Measurements from ENCODE around the gene LCN15. TPM values are rescaled to one million over a fixed set of nuclear protein-coding genes. Genes with fewer than 3 reads are reported as not detected.
"Not testable (repeated sequence)": the region's sequence is repeated elsewhere in the genome, so short reads cannot be mapped to it uniquely, and the experiment has no call there.

The LCN15 gene
- total and polyA plus RNA-seq, 8 donors: 0.06 to 0.18 (median 0.07) TPM; not detected in 3

DNA sequence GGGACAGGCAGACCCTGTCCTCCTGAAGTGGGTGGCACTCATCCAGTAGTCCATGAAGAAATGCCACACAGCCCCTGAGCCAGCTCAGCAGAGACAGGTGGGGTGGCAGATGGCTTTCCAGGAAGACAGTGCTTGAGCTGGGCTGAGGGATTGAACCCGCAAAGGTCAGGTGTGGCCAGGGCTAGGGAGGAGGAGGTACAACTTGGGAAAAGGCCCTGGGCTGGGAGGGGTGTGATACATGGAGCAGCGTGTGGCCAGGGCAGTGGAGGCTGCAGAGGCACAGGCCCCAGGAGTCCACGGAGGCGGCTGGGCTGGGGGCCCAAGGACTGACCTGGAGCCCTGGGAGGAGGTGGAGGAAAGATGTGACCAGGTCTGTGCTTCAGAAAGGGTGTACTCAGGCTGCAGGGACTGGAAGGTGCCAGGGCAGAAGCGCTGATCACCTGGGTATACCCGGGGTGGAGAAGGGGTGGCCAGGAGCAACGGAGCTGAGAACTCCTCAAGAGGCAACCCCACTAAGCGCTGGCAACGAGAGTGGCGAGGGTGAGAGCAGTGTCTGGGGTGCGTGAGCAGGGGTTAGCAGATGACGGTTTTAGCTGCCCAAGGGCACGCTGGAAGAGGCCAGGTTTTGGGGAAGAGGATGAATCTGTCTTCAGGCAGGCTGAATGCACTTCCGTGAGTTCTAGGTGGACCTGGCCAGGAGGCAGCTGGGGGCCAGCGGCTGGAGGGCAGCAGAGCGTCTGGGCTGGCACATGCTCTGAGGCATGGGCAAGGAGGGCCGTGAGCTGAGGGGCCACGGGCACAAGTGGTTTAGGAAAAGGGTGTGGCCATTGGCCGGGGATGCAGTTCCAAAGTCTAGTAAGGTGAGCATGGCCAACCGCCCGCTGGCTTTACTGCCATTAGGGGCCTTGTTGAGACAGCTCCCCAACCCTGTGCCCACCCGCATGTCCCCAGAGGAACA lies 39.5 kb upstream of the LCN15 start:
- intact Hi-C loops (cut with DNase I): no loop called here

DNA sequence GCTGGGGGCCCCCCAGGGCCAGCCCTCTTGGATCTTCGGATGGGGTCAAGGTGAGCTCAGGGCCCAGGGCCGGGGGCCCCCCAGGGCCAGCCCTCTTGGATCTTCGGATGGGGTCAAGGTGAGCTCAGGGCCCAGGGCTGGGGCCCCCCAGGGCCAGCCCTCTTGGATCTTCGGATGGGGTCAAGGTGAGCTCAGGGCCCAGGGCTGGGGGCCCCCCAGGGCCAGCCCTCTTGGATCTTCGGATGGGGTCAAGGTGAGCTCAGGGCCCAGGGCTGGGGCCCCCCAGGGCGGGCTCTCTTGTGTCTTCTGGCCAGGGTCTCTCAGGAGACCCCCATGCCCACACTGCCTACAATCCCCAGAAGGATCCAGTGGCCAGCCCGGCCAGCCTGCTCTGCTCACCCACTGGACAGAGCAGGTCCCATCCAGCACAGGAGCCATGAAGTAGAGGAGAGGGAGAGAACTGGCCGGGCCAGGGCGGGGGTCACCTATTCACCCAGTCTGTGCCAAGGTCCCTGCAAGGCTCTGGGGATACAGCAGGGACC lies 38.8 kb upstream of the LCN15 start:
- peaks cover 26 to 42% of the 10 kb centered on the region in 2 donors for H3K4me1 ChIP-seq
- H3K27me3 ChIP-seq: peaks cover 26 to 46% of the 10 kb centered on the region in 2 donors
- peak in 1 of 4 donors; percentile 56 for DNase-seq
- H3K27ac ChIP-seq; H3K9me3 ChIP-seq; H3K36me3 ChIP-seq; ATAC-seq; intact Hi-C loops (cut with DNase I); H3K4me3 ChIP-seq: not testable (repeated sequence)

More for the DNA sequence above, 39.5 kb upstream of the LCN15 start:
- DNase-seq (peak in 1 of 4 donors; percentile 61), ATAC-seq (no peak)
- peaks cover 25 to 46% of the 10 kb centered on the region in 2 donors for H3K4me1 ChIP-seq
- peaks cover 24 to 39% of the 10 kb centered on the region in 2 donors for H3K27me3 ChIP-seq
- H3K27ac ChIP-seq: no peak overlapping the region
- H3K9me3 ChIP-seq: no peaks in the 10 kb centered on the region
- no peak overlapping the region for H3K4me3 ChIP-seq
- no peaks in the 10 kb centered on the region for H3K36me3 ChIP-seq
- TF ChIP-seq, protein P1, sequence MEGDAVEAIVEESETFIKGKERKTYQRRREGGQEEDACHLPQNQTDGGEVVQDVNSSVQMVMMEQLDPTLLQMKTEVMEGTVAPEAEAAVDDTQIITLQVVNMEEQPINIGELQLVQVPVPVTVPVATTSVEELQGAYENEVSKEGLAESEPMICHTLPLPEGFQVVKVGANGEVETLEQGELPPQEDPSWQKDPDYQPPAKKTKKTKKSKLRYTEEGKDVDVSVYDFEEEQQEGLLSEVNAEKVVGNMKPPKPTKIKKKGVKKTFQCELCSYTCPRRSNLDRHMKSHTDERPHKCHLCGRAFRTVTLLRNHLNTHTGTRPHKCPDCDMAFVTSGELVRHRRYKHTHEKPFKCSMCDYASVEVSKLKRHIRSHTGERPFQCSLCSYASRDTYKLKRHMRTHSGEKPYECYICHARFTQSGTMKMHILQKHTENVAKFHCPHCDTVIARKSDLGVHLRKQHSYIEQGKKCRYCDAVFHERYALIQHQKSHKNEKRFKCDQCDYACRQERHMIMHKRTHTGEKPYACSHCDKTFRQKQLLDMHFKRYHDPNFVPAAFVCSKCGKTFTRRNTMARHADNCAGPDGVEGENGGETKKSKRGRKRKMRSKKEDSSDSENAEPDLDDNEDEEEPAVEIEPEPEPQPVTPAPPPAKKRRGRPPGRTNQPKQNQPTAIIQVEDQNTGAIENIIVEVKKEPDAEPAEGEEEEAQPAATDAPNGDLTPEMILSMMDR (IDR thresholded peaks at IDR 0.05): no peak

DNA sequence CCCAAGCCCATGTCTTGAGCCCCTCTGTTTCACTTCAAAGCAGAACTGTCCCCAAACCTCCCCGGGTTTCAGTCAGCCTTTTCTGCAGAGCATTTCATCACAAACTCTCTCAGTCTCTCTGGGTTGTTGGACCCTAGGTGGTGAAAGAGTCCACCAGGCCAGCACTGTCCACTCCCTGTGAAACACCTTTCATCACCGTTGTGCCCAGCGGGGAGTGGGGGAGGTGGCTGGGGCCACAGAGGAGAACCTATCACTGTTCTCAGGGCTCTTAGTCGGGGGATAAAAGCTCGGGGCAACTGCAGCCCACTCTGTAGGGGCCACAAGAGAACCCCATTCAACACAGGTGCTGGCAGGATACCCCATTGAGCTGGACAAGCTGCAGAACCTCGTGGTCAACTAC lies 38.0 kb upstream of the LCN15 start:
- Histone ChIP-seq H3K27ac (no peak overlapping the region), H3K36me3 (no peaks in the 10 kb centered on the region), H3K4me1 (peaks cover 26 to 42% of the 10 kb centered on the region in 2 donors), H3K4me3 (no peak overlapping the region), H3K9me3 (no peaks in the 10 kb centered on the region), H3K27me3 (peaks cover 26 to 54% of the 10 kb centered on the region in 2 donors)
- no peak for ATAC-seq
- TF ChIP-seq, protein P1 (IDR thresholded peaks at IDR 0.05): no peak
- intact Hi-C loops (cut with DNase I): no loop called here
- DNase-seq: peak in 1 of 4 donors; percentile 14

DNA sequence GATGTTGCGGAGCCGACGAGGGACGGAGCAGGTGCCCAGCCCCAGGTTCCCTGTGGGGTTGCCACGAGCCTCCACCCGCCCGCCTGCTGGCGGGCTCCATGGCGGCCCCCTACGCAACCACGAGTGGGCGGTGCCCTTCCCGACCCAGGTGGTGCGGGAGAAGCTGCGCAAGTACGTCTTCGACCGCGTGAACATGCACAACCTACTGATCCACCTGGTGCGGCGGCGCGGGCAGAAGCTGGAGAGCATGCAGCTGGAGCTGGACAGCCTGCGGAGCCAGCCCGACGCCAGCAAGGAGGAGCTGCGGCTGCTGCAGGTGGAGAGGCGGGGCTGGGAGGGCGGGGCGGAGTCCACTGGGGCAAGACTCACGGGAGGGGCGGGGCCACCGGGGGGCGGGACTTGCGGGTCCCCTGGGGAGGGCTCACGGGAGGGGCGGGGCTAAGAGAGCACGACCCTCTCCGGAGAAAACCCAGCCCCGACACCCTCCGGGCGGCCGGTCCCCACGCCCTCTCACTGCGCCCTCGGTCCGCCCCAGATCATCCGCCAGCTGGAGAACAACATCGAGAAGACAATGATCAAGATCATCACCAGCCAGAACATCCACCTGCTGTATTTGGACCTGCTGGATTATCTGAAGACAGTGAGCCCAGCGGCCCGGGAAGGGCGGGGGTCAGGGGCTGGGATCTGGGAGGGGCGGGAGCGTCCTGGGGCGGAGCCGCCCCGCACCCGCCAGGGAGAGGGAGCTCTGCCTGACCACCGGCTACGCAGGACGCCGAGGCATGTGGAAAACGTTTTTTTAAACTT lies 35.7 kb upstream of the LCN15 start:
- Histone ChIP-seq H3K4me3 (peak overlapping the region; percentile 10 to 36), H3K27ac (no peak overlapping the region), H3K4me1 (peaks cover 17 to 40% of the 10 kb centered on the region in 2 donors), H3K9me3 (no peaks in the 10 kb centered on the region), H3K27me3 (peaks cover 26 to 72% of the 10 kb centered on the region in 2 donors), H3K36me3 (no peaks in the 10 kb centered on the region)
- intact Hi-C loops (cut with DNase I): no loop called here
- TF ChIP-seq, protein P1 (IDR thresholded peaks at IDR 0.05): no peak
- DNase-seq (peak in 3 of 4 donors; percentile 86 to 94 (median 86)), ATAC-seq (peak; percentile 85)

DNA sequence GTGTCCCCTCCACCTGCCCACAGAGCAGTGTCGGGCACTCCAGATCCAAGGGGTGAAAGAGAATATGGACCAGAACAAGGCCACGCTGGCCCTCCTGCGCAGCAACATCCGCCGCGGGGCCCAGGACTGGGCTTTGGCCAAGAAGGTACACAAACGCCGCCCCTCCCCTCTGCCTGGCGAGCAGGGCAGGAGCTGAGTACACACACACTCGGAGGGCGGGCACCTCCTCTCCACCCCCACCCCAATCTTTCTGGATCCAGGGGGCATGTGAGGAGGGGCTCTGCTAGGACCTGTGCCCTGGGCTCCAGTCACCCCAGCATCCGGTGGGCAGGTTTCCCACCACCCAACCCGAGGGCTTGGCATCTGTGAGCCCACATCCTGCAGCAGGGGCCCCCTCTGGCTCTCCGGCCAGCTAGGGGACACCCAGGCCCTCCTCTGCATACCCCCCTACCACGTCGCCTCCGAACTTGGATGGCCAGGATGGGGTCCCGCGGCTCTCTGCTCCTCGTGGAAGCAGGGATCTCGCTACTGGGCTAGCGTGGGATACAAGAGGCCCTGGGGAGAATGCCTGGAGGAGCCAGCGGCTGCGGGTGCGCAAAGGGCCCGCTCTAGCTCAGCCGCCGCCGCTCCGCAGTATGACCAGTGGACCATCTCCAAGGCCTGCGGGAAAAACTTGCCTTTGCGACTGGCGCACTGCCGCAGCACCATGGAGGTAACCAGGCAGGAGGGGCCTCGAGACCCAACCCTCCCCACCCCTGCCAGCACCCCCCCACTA lies 34.9 kb upstream of the LCN15 start:
- TF ChIP-seq, protein P1 (IDR thresholded peaks at IDR 0.05): no peak
- Histone ChIP-seq H3K27me3 (peaks cover 26 to 72% of the 10 kb centered on the region in 2 donors), H3K27ac (no peak overlapping the region), H3K4me1 (peaks cover 17 to 45% of the 10 kb centered on the region in 2 donors), H3K9me3 (no peaks in the 10 kb centered on the region), H3K4me3 (peak overlapping the region; percentile 10 to 36), H3K36me3 (no peaks in the 10 kb centered on the region)
- intact Hi-C loops (cut with DNase I): no loop called here
- ATAC-seq: peak; percentile 54
- peak in 3 of 4 donors; percentile 60 to 87 (median 62) for DNase-seq

Measured in left lung (tissue), 10 donors.